ENCODE results near the gene RANBP10. TPM values are rescaled to one million over a fixed set of nuclear protein-coding genes. Genes with fewer than 3 reads are reported as not detected.

Gene RANBP10
- total and polyA plus RNA-seq, 7 experiments from 2014 or later, result 9.3 to 26.6 (median 23.8) TPM

DNA sequence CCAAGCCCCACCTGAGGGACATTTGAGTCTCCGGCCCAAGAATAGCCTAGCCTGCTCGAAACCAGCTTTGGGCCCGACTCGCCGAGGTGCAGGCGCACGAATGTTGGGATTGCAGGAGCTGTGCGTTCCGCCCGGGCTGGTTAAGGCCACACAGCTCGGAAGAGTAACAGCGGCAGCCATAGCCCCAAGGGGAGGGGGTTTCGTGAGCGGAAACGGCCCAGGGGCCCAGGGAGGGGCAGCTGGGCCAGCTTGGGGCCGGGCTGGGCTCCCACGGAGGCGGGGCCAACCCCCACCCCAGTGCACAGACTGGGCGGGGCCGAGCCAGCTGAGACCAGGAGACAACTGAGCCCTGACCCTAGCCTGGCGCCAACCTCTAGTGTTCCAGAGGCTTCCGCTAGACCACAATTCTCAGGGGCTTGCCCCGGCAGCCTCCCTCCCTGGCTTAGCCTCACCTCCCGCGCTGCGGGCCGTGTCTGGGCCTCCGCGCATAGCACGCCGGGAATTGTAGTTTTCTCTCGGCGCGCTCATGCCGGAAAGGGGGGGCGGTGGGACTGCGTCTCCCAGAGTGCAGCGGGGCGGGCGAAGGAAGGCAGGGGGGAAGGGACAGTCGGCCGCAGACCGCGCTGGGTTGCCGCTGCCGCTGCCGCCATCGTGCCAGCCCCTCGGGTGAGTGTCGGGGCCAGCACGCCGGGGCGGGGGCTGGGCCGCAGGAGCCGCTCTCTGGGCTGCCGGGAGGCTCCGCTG, 40.1 kb upstream of the RANBP10 start, which contains the start of gene NUTF2:
NUTF2 (plus strand) TSS at position 614 of the 744 bp plus-strand sequence. CDS start 18,198 bp downstream, outside the sequence.
- ChIA-PET CTCF (interaction anchor here (0.5 to 1.5 kb wide), 4 partner anchors 14 to 89 kb away, joined by 3 to 7 read pairs (median 5); no protein-coding TSS in a partner anchor), POLR2A (interaction anchor here (0.6 to 6.4 kb wide), 16 partner anchors 9 to 523 kb away, joined by 3 to 35 read pairs (median 5); partner anchors contain the start of genes ACD, EDC4, NFATC3 and PARD6A)
- H3K27ac Mint-ChIP-seq, result peak within 1 kb of the TSS; percentile 84 to 98 (median 94)
- Histone ChIP-seq H3K9me3 (ENCODE audit: control insufficient read depth in 2 of 3, low read length in 3 of 3) (no peaks in the 10 kb centered on the region), H3K4me1 (ENCODE audit: control insufficient read depth in 2 of 2, insufficient read depth in 2 of 2, low read length in 2 of 2) (peaks cover 43 to 46% of the 10 kb centered on the region in 2 donors), H3K36me3 (ENCODE audit: control insufficient read depth in 2 of 3, insufficient read depth in 3 of 3, low read length in 3 of 3) (peaks cover 0 to 7% (median 0%) of the 10 kb centered on the region in 3 experiments), H3K27ac (ENCODE audit: low read depth, low read length) (peak within 1 kb of the TSS; percentile 99), H3K4me3 (ENCODE audit: low read length) (peak within 1 kb of the TSS; percentile 88), H3K27me3 (ENCODE audit: control insufficient read depth in 2 of 2, insufficient read depth in 2 of 2, low read length in 2 of 2) (no peaks in the 10 kb centered on the region)
- H3K36me3 Mint-ChIP-seq, result peaks cover 0 to 19% (median 0%) of the 10 kb centered on the region in 5 donors
- no peaks in the 10 kb centered on the region for H3K9me3 Mint-ChIP-seq
- no peaks in the 10 kb centered on the region for H3K27me3 Mint-ChIP-seq
- intact Hi-C loops (cut with micrococcal nuclease), result loop anchor here (1.0 to 10.0 kb wide), 15 partner anchors 13 to 602 kb away; partner anchors contain the start of genes CTCF (in 2 of the 2), EDC4 (in 2 of the 2), RANBP10 (in 2 of the 2) and TSNAXIP1 (in 2 of the 2)
- DNase-seq, result peak; percentile 90 to 98 (median 96)
- H3K4me1 Mint-ChIP-seq, result peaks cover 22 to 68% (median 47%) of the 10 kb centered on the region in 7 donors
- peak within 1 kb of the TSS; percentile 87 to 97 (median 92) for H3K4me3 Mint-ChIP-seq
- ATAC-seq, result peak; percentile 81

DNA sequence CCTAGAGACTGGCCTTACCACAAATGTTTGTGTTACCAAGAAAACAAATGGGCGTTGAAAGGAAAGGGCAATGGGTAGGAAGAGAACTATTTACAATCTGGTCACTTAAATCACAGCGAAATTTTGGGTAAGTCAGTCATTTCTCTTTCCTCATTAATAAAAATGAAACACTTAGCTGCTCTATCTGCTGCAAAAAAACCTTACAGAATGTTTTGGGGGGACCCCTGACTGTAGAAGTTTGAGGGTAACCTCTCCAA, 39.6 kb upstream of the RANBP10 start:
- DNase-seq, result no peak
- peaks cover 0 to 7% (median 0%) of the 10 kb centered on the region in 3 experiments for H3K36me3 ChIP-seq (ENCODE audit: control insufficient read depth in 2 of 3, insufficient read depth in 3 of 3, low read length in 3 of 3)
- Mint-ChIP-seq H3K4me3 (peak overlapping the region; percentile 86 to 97 (median 90)), H3K36me3 (peaks cover 0 to 19% (median 0%) of the 10 kb centered on the region in 5 donors), H3K4me1 (peaks cover 24 to 69% (median 49%) of the 10 kb centered on the region in 7 donors), H3K27me3 (no peaks in the 10 kb centered on the region), H3K9me3 (no peaks in the 10 kb centered on the region), H3K27ac (peak overlapping the region; percentile 84 to 98 (median 94))
- ATAC-seq, result no peak
- peaks cover 46 to 48% of the 10 kb centered on the region in 2 donors for H3K4me1 ChIP-seq (ENCODE audit: control insufficient read depth in 2 of 2, insufficient read depth in 2 of 2, low read length in 2 of 2)
- no peaks in the 10 kb centered on the region for H3K9me3 ChIP-seq (ENCODE audit: control insufficient read depth in 2 of 3, low read length in 3 of 3)
- H3K4me3 ChIP-seq (ENCODE audit: low read length), result peak overlapping the region; percentile 88
- no peaks in the 10 kb centered on the region for H3K27me3 ChIP-seq (ENCODE audit: control insufficient read depth in 2 of 2, insufficient read depth in 2 of 2, low read length in 2 of 2)
- POLR2A ChIA-PET, result interaction anchor here (0.6 to 6.4 kb wide), 17 partner anchors 9 to 524 kb away, joined by 3 to 35 read pairs (median 5); partner anchors contain the start of genes ACD, EDC4, NFATC3 and PARD6A
- CTCF ChIA-PET, result interaction anchor here (0.8 to 1.5 kb wide), 5 partner anchors 13 to 325 kb away, joined by 3 to 7 read pairs (median 3); no protein-coding TSS in a partner anchor
- H3K27ac ChIP-seq (ENCODE audit: low read depth, low read length), result peak overlapping the region; percentile 99
- intact Hi-C loops (cut with micrococcal nuclease), result loop anchor here (1.0 to 10.0 kb wide), 15 partner anchors 13 to 601 kb away; partner anchors contain the start of genes CTCF (in 2 of the 2), EDC4 (in 2 of the 2), RANBP10 (in 2 of the 2) and TSNAXIP1 (in 2 of the 2)

DNA sequence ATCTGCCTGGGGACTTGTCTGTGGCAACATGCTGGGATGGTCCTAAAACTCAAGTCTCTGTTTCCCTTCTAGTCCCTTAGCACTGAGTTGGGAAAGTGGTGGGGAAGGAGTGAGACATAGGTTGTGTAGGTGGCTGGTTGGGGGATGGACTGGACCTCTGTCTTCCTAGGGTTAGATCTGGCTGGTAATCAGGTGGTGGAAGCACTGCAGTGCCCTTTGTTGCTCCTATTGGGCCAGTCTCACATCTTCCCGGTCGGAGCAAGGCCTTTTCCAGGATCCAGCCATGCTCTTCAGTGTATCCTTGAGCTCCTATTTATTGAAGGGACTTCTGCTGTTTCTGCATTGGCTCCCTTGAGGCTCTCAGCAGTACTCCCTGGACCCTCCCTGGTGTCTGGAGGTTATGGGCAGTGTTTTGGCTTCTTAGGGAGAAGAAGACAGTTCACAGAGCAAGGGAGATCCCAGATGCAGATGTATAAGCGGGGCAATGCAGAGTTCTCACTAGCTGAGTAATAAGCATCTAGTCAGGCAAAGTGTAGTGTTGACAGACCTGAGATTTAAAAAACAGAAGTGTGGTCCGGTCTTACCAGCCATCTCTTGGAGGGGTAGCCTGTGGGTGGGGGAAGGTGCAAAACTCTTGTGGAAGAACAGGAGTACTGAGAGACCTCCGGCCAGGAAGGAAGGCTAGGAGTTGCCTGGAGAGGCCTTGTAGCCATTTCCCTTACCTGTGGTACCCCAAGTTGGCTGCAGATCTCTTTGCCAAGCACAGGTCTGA, 39.1 kb upstream of the RANBP10 start:
- H3K36me3 ChIP-seq (ENCODE audit: control insufficient read depth in 2 of 3, insufficient read depth in 3 of 3, low read length in 3 of 3), result peaks cover 0 to 7% (median 0%) of the 10 kb centered on the region in 3 experiments
- Mint-ChIP-seq H3K4me3 (peak overlapping the region; percentile 86 to 97 (median 90)), H3K27ac (peak overlapping the region; percentile 84 to 98 (median 94)), H3K9me3 (no peaks in the 10 kb centered on the region), H3K27me3 (no peaks in the 10 kb centered on the region), H3K36me3 (peaks cover 0 to 19% (median 0%) of the 10 kb centered on the region in 5 donors), H3K4me1 (peaks cover 24 to 64% (median 49%) of the 10 kb centered on the region in 7 donors)
- POLR2A ChIA-PET, result interaction anchor here (0.6 to 6.4 kb wide), 21 partner anchors 10 to 658 kb away, joined by 3 to 35 read pairs (median 5); partner anchors contain the start of genes EDC4, NFATC3, PSKH1 and PSMB10
- CTCF ChIA-PET, result interaction anchor here (0.8 to 1.5 kb wide), 7 partner anchors 13 to 324 kb away, joined by 3 to 7 read pairs (median 3); partner anchors contain the start of gene NRN1L
- no peaks in the 10 kb centered on the region for H3K9me3 ChIP-seq (ENCODE audit: control insufficient read depth in 2 of 3, low read length in 3 of 3)
- intact Hi-C loops (cut with micrococcal nuclease), result loop anchor here (1.0 to 10.0 kb wide), 15 partner anchors 12 to 601 kb away; partner anchors contain the start of genes CTCF (in 2 of the 2), EDC4 (in 2 of the 2), RANBP10 (in 2 of the 2) and TSNAXIP1 (in 2 of the 2)
- DNase-seq (no peak), ATAC-seq (no peak)
- peaks cover 46 to 48% of the 10 kb centered on the region in 2 donors for H3K4me1 ChIP-seq (ENCODE audit: control insufficient read depth in 2 of 2, insufficient read depth in 2 of 2, low read length in 2 of 2)
- no peaks in the 10 kb centered on the region for H3K27me3 ChIP-seq (ENCODE audit: control insufficient read depth in 2 of 2, insufficient read depth in 2 of 2, low read length in 2 of 2)
- peak overlapping the region; percentile 99 for H3K27ac ChIP-seq (ENCODE audit: low read depth, low read length)
- H3K4me3 ChIP-seq (ENCODE audit: low read length), result peak overlapping the region; percentile 88

DNA sequence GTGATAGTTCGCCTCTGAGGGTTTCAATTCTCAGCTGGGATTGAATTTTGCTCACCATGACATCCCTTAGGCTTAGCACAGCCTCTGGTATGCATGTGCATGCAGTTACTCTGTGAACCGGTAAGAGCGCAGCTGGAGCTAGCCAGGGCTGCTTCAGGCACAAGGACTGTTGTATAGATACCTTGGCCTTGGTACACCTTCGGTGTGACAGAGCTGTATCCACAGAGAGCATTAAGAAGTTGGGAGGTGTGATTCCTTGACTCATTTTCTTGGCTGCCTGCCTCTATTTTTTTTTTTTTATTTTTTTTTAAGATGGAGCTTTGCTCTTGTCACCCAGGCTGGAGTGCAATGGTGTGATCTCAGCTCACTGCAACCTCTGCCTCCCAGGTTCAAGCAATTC, 38.1 kb upstream of the RANBP10 start:
- POLR2A ChIA-PET, result interaction anchor here (0.6 to 6.4 kb wide), 14 partner anchors 11 to 656 kb away, joined by 3 to 35 read pairs (median 4); partner anchors contain the start of genes ACD, PSMB10, RANBP10 and TSNAXIP1
- Histone ChIP-seq H3K4me3 (ENCODE audit: low read length) (peak overlapping the region; percentile 100), H3K27me3 (ENCODE audit: control insufficient read depth in 2 of 2, insufficient read depth in 2 of 2, low read length in 2 of 2) (no peaks in the 10 kb centered on the region), H3K36me3 (ENCODE audit: control insufficient read depth in 2 of 3, insufficient read depth in 3 of 3, low read length in 3 of 3) (peaks cover 0 to 7% (median 0%) of the 10 kb centered on the region in 3 experiments), H3K4me1 (ENCODE audit: control insufficient read depth in 2 of 2, insufficient read depth in 2 of 2, low read length in 2 of 2) (peaks cover 46 to 48% of the 10 kb centered on the region in 2 donors), H3K9me3 (ENCODE audit: control insufficient read depth in 2 of 3, low read length in 3 of 3) (no peaks in the 10 kb centered on the region), H3K27ac (ENCODE audit: low read depth, low read length) (peak overlapping the region; percentile 99)
- Mint-ChIP-seq H3K4me3 (peak overlapping the region; percentile 78 to 97 (median 95)), H3K27ac (peak overlapping the region; percentile 43 to 98 (median 92)), H3K36me3 (peaks cover 0 to 17% (median 0%) of the 10 kb centered on the region in 5 donors), H3K4me1 (peaks cover 24 to 56% (median 49%) of the 10 kb centered on the region in 7 donors), H3K27me3 (no peaks in the 10 kb centered on the region), H3K9me3 (no peaks in the 10 kb centered on the region)
- ATAC-seq (no peak), DNase-seq (no peak)
- intact Hi-C loops (cut with micrococcal nuclease), result loop anchor here (5.0 to 10.0 kb wide), 5 partner anchors 48 to 600 kb away; partner anchors contain the start of genes ESRP2 (in 1 of the 2), FHOD1 (in 1 of the 2), NFATC3 (in 1 of the 2) and PSKH1 (in 1 of the 2)
- CTCF ChIA-PET, result interaction anchor here (0.7 to 1.2 kb wide), 4 partner anchors 28 to 171 kb away, joined by 3 to 6 read pairs (median 3); partner anchors contain the start of gene NRN1L

DNA sequence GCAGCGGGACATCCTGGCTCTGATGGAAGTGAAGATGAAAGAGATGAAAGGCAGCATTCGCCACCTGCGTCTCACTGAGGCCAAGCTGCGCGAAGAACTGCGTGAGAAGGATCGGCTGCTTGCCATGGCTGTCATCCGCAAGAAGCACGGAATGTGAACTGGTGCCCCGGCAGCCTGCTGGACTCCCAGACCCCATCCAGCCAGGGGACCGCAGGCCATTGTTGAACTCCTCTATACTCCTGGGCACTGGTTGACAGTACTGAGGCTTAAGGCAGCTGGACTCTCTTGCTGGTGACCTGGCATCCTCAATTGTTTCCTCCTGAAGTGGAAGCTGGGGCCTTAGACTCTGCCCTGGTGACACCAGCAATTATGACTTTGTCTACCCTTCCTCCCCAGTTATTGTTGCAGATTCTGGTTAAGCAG, 37.0 kb upstream of the RANBP10 start:
- H3K4me1 Mint-ChIP-seq, result peaks cover 24 to 50% (median 44%) of the 10 kb centered on the region in 7 donors
- ChIA-PET POLR2A (interaction anchor here (0.8 to 6.4 kb wide), 12 partner anchors 10 to 241 kb away, joined by 3 to 35 read pairs (median 5); partner anchors contain the start of genes C16orf86, EDC4, ENKD1 and PSKH1), CTCF (interaction anchor here (0.5 to 0.9 kb wide), 3 partner anchors 24 to 322 kb away, joined by 3 to 8 read pairs (median 3); no protein-coding TSS in a partner anchor)
- peaks cover 42 to 46% of the 10 kb centered on the region in 2 donors for H3K4me1 ChIP-seq (ENCODE audit: control insufficient read depth in 2 of 2, insufficient read depth in 2 of 2, low read length in 2 of 2)
- DNase-seq (peak in 1 of 9 donors; percentile 79), ATAC-seq (no peak)
- no peaks in the 10 kb centered on the region for H3K27me3 ChIP-seq (ENCODE audit: control insufficient read depth in 2 of 2, insufficient read depth in 2 of 2, low read length in 2 of 2)
- peaks cover 0 to 7% (median 0%) of the 10 kb centered on the region in 3 experiments for H3K36me3 ChIP-seq (ENCODE audit: control insufficient read depth in 2 of 3, insufficient read depth in 3 of 3, low read length in 3 of 3)
- H3K27me3 Mint-ChIP-seq, result no peaks in the 10 kb centered on the region
- H3K9me3 ChIP-seq (ENCODE audit: control insufficient read depth in 2 of 3, low read length in 3 of 3), result no peaks in the 10 kb centered on the region
- intact Hi-C loops (cut with micrococcal nuclease), result loop anchor here (2.0 to 10.0 kb wide), 7 partner anchors 29 to 599 kb away; partner anchors contain the start of genes DDX28 (in 1 of the 2), DUS2 (in 1 of the 2), EDC4 (in 1 of the 2) and ESRP2 (in 1 of the 2)
- H3K4me3 ChIP-seq (ENCODE audit: low read length), result peak overlapping the region; percentile 100
- peak overlapping the region; percentile 92 to 98 (median 96) for H3K27ac Mint-ChIP-seq
- peak overlapping the region; percentile 99 for H3K27ac ChIP-seq (ENCODE audit: low read depth, low read length)
- no peaks in the 10 kb centered on the region for H3K9me3 Mint-ChIP-seq
- peaks cover 0 to 17% (median 0%) of the 10 kb centered on the region in 5 donors for H3K36me3 Mint-ChIP-seq
- H3K4me3 Mint-ChIP-seq, result peak overlapping the region; percentile 94 to 97 (median 95)

Data from naive thymus-derived CD4-positive, alpha-beta T cell (primary cell).